ENCODE data around the gene RRM2.

RRM2 gene

DNA sequence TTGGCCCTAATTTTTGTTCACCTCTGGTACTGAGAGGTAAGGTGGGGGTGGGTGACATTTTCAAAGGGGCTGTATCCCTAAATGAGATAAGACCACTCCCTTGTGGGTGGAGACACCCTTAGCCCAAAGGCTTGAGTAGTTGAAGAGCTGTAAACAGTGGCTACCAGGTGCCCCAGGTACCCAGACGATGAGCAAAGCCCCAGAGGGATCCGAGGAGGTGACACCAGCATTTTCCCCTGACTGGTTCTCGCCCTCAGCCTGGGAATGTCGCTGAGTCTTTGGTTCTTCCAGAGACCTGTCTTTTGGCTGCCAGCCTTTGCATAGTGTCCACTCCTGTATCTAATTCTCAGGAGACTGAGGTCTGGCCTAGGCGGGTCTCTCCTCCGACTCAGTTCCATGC, 36.5 kb downstream of the RRM2 start:
- DNase-seq, result no peak

DNA sequence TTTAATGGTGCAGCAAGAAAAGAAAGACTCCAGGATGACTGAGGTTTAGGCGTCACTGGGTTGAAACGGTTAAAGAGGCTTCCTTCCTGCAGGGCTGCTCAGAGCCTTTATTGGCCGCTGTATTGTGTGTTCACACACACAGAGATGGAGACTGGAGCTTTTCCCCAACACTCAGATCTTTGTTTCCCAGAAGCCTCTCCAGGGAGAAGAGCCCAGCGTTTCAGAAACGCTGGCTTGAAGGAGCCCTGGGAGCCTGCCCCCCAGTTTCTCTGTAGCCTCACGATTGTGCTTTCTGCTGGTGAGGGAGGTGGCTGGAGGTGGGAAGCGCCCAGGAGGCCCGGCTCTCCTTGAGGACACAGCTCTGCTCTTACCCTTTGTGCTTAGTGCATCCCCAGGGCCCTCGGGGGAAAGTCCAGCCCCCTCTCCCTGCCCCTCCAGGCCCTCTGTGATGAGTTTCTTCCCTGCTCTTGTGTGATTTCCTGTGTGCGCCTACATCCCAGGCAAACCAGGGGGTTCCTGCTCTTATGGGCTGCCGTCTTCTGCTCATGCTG, 37.1 kb downstream of the RRM2 start:
- DNase-seq, result no peak

DNA sequence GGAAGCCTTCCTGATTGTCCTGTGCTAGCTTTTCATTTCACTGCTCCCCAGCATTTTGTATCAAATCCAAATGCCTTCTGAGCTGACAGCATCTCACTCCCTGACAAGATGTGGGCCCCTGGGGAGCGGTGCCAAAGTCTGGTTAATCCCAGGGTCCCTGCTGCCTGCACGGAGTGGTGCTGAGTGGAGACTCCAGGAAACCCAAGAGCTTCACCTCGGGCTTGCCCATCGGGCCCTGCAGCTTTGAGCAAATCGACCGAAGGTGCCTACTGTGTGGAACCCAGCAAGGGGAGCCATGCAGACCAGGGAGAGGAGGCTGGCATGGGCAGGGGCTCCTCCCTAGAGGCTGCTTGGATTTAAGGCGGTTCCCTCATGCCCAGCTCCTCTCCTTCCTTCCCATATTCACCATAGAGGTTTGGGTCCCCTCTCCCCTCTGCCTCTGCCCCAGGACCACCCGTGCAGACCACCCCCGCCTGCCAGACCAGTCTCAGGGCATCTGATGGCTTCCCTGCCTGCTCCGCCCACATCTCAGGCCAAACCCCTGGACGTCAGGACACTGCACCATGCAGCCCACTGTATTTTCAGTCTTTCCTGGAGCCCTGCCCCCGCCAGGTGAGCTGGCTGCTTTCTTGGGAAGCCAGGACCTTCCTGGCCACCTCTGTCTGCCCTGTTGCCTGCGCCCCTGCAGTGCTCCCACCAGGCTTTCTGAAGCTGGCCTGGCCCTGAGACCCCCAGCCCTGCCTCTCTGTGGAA, 37.8 kb downstream of the RRM2 start:
- no peak for DNase-seq

DNA sequence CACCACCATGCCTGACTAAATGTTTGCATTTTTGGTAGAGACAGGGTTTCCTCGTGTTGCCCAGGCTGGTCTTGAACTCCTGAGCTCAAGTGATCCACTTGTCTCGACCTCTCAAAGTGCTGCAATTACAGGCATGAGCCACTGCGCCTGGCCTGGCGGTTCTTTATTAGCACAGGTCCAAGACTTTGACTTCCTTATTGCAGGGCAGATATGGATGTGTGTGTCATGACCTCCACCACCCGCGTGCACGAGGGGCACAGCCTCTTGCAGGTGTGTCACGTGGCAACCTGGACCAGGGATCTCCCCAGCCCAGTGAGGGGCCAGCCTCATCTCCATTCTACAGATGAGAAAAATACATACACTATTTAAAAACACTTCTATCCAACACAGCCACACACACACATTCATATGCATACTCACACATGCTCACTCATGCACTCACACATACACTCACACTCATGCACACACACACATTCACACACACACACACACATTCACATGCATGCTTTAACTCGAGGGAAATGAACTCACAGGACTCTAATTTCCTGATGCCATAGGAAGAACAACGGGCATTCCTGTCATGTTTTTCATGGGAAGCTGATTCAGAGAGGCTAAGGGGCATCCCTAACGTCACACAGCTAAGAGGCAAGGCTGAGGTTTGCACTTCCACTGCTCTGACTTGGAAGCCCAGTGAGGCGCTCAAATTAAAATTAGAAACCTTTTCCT, 38.8 kb downstream of the RRM2 start:
- DNase-seq, result no peak

DNA sequence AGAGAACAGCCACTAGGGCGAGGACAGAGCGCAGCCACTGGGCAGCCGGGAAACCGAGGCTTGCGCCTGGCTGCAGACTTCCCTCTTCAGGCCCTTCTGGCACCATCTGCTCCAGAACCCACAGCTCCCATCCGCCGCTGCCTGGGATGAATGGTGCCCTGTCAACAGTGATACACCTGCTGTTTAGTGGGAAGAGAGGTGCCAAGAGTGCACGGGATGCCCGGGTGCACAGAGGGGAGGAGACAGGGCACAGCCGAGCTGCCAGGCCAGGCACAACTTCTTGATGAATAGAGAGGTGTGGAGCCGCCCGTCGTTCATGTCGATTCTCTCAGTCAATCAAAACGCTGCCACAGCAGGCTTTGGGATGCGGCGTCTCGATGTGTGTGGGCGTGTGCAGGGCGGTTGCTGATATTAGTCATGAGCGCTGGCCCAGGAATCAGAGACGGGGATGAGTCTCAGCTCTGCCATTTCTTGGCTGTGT, 39.5 kb downstream of the RRM2 start:
- no peak for DNase-seq

DNA sequence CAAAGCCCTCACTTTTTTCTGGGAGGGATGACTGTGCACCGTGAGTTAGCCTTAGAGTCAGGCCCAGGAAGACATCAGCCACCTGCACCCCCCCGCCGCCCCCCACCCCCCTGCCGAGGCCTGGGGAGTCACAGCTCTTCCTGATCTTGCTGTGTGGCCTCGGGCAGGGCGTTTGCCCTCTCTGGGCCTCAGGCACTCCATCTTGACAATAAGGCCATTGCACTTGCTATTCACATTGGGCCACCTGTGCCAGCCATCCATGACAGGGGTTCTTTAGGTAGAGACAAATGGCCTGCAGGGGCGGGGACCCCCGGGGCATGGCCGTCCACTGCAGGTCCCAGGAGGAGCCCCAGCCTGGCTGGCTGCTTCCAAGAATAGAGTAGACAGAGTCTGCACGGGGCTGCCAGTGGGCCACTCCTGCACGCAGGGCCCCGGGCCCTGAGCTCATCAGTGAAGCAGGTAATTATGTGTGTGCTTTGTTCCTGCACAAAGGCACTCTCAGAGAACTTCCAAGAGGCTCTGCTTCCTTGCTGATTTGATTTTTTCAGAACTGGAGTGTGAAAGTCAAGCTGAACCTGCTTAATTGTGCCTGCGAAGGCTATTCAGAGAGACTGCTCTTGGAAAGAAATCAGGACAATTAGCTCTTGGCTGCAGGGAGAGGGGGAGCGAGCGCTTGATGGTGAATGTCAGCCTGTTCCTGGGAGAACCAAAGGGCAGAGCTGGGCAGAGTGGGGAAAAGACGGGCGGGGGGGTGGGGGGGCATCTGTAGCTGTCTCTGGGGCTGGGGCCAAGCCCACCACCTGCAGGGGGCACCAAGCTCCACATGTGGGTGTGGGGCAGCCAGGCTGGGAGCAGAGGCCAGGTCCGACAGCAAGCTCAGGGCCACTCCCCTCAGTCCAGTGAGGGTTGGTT, 40.3 kb downstream of the RRM2 start:
- DNase-seq, result no peak

DNA sequence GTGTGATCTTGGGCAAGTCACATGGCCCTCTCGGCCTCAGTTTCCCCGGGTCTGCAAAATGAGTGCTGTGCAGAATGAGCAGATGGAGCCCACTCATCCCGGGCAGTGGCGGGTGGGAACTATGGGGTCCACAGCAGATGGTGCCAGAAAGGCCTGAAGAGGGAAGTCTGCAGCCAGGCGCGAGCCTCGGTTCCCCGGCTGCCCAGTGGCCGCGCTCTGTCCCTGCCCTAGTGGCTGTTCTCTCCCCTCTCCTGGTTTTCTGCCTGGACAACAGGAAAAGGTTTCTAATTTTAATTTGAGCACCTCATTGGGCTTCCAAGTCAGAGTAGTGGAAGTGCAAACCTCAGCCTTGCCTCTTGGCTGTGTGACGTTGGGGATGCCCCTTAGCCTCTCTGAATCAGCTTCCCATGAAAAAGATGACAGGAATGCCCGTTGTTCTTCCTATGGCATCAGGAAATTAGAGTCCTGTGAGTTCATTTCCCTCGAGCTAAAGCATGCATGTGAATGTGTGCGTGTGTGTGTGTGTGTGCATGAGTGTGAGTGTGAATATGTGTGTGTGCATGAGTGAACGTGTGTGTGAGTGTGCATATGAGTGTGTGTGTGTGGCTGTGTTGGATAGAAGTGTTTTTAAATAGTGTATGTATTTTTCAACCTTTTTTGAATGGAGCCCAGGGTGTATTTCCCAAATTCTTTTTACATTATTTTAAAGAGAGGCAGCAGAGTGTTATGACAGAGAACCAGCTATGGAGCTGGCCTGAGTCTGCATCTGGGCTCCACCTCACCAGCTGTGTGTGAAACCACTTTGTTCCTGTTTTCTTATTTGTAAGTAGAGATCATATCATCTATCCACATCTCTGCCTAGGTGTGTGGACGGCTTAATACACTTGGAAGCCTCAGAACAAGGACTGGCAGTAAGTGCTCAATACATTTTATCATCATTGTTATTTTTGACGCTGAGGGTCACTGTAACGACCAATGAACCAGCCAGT, 41.3 kb downstream of the RRM2 start:
- DNase-seq, result no peak

DNA sequence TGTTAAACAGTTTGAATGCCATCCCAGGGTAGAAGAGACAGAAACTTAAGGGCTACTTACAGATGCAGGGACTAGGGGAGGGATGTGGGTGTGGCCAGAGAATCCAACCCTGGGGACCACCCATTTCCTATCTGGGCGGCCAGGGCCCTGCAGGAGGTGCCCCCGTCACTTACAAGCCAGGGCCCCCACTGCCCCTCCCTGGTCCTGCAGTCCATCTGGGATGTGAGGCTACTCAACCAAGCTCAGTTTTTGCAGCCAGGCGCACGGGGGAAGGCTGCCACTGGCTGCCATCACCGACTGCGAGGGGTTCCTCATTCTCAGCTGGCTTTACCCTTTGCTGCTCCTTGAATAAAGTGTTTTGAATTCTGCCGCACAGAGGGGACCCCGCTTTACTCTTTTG, 42.1 kb downstream of the RRM2 start:
- no peak for DNase-seq

DNA sequence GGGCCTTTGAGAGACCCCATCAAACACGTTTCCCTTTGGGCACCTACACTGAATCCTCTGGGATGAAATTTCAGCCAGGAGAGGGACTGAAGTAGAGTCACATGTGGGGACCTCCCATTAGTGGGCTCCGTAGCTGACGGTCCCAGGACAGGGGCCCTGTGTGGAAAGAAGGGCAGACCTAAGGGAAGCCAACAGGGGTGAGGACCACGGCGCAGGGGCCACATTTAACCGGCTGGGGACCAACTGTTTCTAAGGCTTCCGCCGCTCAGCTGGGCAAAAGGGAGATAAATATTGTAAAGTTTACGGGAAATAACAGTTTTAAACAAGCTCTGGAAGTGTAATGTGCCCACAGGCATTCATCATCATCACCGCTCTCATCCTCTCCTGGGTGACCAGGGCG, 42.7 kb downstream of the RRM2 start:
- DNase-seq, result no peak

DNA sequence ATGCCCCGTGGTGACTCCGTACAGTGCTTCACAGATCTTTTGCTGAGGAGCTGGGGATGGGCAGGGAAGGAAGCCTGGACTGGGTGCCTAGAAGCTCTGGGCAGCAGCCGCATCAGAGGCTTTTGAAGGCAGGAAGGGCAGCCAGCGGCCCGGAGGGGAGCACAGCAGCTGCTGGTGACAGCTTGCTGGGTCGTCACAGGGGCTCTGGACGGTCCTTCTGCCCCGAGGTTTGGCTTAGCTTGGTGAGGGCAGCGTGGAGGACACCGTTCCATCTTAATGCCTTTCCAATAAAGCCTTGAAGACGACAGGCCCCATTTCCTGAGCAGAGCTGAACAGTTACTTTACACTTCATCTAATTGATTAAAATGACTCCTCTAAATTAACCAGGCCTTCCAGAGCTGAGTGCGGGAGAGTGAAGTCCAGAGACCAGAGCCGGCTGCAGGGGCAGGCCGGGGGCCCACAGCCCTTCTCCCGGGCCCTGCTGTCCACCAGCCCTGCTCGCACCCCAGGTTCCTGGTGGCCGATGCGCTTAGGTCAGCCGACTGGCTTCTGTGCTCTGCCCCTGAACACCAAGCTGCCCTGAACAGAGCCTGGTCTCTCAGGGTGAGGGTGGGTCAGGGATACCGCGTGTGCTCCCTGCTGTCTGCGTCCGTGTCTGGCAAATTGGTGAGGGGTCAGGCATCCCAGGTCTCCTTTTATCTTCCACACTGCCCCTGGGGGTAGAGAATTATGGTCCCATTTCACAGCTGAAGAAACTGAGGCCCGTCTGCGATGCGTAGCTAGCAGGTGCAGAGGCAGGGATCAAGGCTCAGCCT, 43.5 kb downstream of the RRM2 start:
- DNase-seq, result no peak

DNA sequence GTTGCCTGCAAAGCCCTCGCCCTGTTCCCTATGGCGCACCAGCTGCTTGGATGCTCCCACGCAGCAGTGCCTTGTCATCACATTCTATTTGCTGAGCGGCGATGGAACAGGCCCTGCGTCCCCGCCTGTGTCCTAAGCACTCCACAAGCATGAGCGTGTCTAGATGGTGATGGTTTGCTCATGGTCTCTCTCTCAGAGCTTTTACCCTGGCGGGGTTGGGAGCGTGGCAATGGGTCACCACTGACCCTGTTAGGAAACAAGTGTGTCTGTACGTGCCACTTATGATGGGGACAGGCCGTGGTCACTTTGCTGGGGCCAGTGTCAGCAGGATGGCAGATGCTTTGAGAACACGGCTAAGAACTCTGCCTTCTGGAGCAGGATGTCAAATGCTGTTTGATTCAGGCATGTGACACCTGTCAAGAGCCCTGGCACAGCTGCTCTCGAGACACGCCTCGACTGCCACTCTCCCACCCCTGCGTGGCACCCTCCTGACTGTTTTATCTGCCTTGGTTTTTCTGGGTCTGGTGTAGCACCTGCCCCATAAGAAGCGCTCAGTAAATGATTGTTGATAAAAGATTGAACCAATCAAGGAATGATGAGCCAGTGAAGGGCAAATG, 44.2 kb downstream of the RRM2 start:
- no peak for DNase-seq

DNA sequence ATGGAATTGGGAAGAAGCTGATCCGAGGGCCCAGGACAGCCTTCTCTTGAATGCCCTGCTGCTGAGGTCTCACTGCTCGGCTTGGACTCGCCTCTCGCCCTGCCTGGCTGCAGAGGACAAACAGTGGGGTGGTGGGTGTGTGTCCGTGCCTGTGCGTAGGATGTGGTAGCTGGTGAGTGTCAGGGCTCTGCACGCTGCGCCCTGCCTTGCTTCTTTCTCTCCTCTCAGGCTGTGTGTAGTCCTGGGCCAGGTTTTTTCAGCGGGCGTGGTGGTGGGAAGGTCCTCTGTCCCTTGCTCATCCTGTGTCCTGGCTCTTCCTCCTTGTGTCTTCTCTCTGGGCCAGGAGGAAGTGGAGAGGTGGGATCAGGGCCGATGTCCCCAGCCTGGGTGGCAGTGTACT, 44.8 kb downstream of the RRM2 start:
- no peak for DNase-seq

DNA sequence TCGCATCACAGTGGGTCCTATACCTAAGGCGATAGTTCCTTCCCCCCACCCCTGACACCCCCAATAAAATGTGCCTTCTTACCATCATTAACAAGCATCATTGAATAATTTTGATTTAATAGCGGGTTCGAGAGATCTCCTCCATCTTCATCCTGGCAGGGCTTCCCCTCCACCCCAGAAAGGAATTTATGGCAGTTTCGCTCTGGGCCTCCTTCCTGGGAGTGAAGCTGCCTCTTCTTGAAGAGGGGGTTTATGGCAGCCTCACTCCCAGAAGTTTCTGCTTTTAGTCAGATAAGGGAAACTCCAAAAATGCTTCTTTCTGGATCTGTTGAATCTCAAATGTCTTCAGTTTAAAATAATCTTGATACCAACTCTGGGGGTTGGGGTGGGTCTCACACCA, 45.7 kb downstream of the RRM2 start:
- no peak for DNase-seq

DNA sequence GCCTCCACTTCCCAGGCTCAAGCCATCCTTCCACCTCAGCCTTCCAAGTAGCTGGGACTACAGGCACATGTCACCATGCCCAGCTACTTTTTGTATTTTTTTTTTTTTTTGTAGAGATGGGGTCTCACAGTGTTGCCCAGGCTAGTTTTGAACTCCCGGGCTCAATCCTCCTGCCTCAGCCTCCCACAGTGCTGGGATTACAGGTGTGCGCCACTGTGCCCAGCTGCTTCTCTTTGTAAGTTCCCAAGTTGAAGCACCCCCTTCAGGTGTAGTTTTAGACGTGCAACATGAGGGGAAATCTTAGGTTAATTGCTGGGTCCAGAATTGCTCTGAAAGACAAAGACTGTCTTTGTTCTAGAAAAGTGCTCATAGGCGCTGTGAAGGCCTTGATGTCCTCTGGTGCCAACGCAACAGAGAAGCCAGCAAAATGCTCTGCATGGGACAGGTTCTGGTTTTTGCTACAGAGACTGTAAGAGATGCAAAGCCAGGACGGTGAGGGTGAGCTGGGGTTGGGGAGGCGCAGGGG, 46.6 kb downstream of the RRM2 start:
- peak in 1 of 2 experiments; percentile 55 for DNase-seq

DNA sequence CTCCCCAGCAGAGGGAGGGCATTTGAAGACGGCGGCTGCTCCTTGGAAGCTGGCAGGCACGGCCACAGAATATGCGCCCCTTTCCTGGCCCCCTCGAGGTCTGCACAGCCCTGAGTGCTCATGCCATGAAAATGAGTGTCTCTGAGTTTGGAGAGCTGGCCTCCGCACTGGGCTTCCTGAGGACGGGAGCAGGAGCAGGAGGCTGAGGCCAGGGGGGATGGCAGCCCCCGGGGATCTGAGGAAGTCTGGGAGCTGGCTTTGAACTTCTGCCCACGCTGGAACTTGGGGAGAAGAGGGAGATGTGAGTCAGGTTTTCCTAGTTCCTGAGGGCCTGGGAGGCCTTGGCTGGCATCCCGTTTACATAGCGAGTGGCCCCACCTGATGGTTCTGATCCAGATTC, 47.0 kb downstream of the RRM2 start:
- DNase-seq, result no peak

DNA sequence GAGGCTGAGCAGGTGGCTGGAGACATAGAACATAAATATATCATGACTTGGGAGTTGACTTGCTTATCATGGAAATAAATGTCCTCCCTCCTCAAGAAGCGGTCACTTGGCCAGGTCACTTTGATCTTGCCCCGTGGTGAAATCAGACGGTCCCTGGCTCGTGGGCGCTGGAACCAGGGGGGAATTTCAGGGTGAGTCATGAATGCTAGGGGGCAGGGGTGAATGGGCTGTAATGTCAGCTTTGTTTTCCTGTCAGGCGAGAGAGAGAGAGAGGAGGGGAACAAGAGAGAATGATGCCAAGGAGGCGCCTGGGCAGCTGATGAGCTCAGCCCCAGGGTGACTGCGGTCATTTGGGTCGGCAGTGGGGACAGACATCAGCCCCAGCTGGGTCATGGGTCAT, 47.7 kb downstream of the RRM2 start:
- no peak for DNase-seq

DNA sequence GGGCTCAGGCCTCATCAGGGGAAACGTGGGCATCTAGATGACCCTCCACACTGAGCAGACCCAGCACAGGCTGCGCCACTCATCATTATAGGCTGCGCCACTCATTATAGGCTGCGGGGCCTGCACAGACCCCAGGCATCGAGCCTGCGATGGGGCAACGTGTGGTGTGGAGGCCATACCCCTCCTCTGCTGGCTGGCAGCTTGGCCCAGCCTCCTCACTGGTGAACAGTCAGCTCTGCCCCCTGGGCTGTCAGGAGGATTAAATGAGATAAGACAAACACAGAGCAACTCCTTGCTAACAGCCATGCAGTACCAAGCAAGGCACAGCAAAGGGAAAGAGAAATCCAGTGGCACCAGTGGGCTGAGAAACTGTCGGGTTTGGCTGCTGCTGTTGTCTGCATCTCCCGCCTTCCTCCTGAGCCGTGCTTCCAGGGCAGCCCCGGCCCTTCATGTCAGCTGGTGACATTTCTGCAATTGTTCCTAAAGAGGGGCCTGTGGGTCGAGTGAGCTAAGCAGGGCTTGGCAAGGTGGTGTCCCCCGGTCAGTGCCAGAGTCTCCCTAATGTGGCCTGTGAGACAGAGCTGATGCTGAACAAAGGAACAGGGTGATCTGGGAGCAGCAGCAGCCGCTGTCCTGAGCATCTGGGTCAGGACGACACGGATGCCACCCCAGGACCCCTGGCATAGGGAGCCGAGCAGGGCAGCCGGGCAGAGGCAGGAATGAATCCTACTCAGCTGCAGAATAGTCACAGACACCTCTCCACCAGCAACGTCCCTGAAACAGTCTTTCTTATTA, 48.7 kb downstream of the RRM2 start:
- no peak for DNase-seq

DNA sequence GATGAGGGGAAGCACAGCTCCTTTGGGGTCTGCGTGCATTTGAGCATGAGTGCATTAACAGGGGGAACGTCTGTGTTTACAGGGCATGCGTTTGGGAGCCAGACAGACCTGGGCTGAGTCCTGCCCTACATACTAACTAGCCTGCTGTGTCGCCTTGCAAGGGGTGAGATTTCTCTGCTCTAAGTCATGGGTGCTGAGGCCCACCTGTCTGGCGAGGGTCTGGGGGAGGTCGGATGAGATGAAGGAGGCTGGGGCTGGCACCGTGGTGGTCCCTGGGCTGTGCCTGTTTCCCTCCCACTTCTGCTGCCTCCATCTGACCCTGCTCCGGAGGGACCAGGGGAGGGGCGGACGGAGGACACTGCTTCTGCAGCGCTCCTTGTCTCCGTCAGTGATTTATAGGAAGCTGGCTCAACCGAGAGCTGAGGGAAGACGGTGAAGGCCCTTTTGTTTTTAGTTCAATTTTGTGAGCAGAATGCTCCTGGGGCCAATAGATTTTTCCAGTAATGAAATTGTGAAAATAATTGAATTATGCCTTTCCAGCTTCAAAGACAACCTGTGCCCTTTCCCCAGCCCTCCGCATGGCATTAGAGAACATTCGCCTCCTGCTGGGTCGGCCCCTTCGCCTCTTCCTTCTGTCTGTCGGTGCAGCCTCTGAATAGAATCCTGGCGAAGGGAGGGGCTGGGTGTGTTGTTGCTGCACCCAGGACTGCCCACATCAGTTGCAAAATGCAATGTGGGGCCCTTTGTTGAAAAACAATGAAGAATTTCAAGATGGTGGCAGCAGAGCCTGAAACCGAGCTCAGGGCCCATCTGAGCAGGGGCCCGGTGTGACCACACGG, 49.7 kb downstream of the RRM2 start:
- no peak for DNase-seq
